Kidney epithelial cell (primary cell): ENCODE results near the gene UBAP2. TPM values are rescaled to one million over a fixed set of nuclear protein-coding genes. Genes with fewer than 3 reads are reported as not detected.

Source experiments
- DNase-seq: peaks from one replicate; pipeline ENCODE4 v3.0.0-alpha.2; 2010; ENCODE audit warnings: low read depth
- H3K27me3 ChIP-seq: 2 replicates; pipeline ENCODE4 v1.6.0; 2011; ENCODE audit warnings: low read length; ENCODE audit not compliant: control insufficient read depth, insufficient read depth
- H3K36me3 ChIP-seq: 2 replicates; pipeline ENCODE4 v1.5.1; 2011; ENCODE audit warnings: low read length; ENCODE audit not compliant: control insufficient read depth, insufficient read depth
- H3K4me3 ChIP-seq: 2 replicates; pipeline ENCODE4 v1.5.1; 2011; ENCODE audit warnings: low read depth, mild to moderate bottlenecking, control low read depth, low read length
- total RNA-seq: library from RNA; depleted of rRNA; stranded (reverse); fragments of >200 nt; gene quantifications from 2 replicates; pipeline ENCODE4 v1.2.3, GENCODE V29; 2015
- TF ChIP-seq, protein P1 (sequence below): IDR thresholded peaks from 2 replicates; pipeline ENCODE4 v1.5.1; 2011; ENCODE audit warnings: mild to moderate bottlenecking, moderate library complexity, low read length, control low read depth, inconsistent platforms; ENCODE audit not compliant: insufficient read depth, poor library complexity, severe bottlenecking

Gene UBAP2
- total RNA-seq, 1 donor from 2014 or later = 25.5 TPM

GRCh38 chr9:33959725-33960124 lies 89.0 kb downstream of the UBAP2 start:
- Histone ChIP-seq H3K27me3 (no peaks in the 10 kb centered on the region), H3K36me3 (peaks cover 2% of the 10 kb centered on the region), H3K4me3 (no peak overlapping the region)
- DNase-seq = no peak
- TF ChIP-seq, protein P1, sequence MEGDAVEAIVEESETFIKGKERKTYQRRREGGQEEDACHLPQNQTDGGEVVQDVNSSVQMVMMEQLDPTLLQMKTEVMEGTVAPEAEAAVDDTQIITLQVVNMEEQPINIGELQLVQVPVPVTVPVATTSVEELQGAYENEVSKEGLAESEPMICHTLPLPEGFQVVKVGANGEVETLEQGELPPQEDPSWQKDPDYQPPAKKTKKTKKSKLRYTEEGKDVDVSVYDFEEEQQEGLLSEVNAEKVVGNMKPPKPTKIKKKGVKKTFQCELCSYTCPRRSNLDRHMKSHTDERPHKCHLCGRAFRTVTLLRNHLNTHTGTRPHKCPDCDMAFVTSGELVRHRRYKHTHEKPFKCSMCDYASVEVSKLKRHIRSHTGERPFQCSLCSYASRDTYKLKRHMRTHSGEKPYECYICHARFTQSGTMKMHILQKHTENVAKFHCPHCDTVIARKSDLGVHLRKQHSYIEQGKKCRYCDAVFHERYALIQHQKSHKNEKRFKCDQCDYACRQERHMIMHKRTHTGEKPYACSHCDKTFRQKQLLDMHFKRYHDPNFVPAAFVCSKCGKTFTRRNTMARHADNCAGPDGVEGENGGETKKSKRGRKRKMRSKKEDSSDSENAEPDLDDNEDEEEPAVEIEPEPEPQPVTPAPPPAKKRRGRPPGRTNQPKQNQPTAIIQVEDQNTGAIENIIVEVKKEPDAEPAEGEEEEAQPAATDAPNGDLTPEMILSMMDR = no peak

DNA sequence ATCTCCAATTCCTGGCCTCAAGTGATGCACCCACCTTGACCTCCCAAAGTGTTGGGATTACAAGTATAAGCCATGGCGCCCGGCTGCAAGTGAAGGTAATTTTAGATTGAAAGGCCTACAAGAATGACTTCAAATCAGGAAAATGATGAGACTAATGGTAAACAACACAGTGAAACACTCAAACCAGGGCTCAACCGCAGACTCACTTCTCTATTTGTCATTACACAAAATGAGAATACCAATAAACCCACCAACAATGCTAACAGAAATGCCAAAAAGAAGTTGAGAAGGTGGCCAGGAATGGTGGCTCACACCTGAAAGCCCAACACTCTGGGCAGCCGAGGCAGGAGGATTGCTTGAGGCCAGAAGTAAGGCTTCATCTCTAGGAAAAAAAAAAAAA lies 92.1 kb downstream of the UBAP2 start:
- Histone ChIP-seq H3K36me3 (peaks cover 2% of the 10 kb centered on the region), H3K27me3 (no peaks in the 10 kb centered on the region), H3K4me3 (no peak overlapping the region)
- TF ChIP-seq, protein P1 = no peak
- DNase-seq = no peak

DNA sequence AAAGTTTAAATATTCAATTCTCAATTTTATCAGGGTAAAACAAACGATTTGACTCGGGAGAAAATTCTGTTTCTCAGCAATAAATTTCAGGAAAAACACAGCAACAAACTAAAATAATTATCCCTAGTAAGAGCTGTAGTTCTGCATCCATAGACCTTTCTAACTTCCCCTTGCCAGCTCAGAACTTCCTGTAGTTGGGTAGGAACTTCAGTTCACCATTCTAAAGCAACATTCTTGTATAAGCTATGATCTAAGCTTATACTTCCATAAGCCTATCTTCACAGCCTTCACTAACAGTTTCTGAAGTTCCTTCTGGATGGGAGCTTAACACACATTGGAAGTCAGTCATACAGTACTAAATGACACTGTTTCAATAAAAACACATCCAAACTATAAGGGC lies 96.6 kb downstream of the UBAP2 start:
- Histone ChIP-seq H3K4me3 (no peak overlapping the region), H3K36me3 (peaks cover 1% of the 10 kb centered on the region), H3K27me3 (no peaks in the 10 kb centered on the region)
- TF ChIP-seq, protein P1 = no peak
- DNase-seq = no peak

GRCh38 chr9:33950371-33950770 lies 98.3 kb downstream of the UBAP2 start:
- H3K36me3 ChIP-seq = peaks cover 1% of the 10 kb centered on the region
- no peaks in the 10 kb centered on the region for H3K27me3 ChIP-seq
- DNase-seq = no peak
- TF ChIP-seq, protein P1 = no peak
- H3K4me3 ChIP-seq = no peak overlapping the region

- Histone ChIP-seq H3K36me3 (peaks cover 2% of the 10 kb centered on the region), H3K27me3 (no peaks in the 10 kb centered on the region), H3K4me3 (no peak overlapping the region)
- peak; percentile 96 for DNase-seq
- TF ChIP-seq, protein P1 = no peak
Measured at GRCh38 chr9:33946779-33947535, 101.7 kb downstream of the UBAP2 start.

- Histone ChIP-seq H3K27me3 (no peaks in the 10 kb centered on the region), H3K36me3 (peaks cover 3% of the 10 kb centered on the region), H3K4me3 (no peak overlapping the region)
- TF ChIP-seq, protein P1 = no peak
- no peak for DNase-seq
Measured at GRCh38 chr9:33943389-33943788, 105.3 kb downstream of the UBAP2 start.
